IPS DF 6.9 (cell line): ENCODE results near the gene ABCA8.

Experiments
- DNase-seq: peaks from one replicate; pipeline ENCODE4 v3.0.0-alpha.2; 2013; ENCODE audit warnings: low read depth, low spot score
- H3K27ac ChIP-seq: one replicate; pipeline ENCODE4 v1.5.1; 2013; ENCODE audit warnings: low read length, control low read depth
- H3K27me3 ChIP-seq: 2 replicates; pipeline ENCODE4 v1.6.1; 2013; ENCODE audit warnings: mild to moderate bottlenecking, low read length; ENCODE audit not compliant: control insufficient read depth, insufficient read depth
- H3K36me3 ChIP-seq: 2 replicates; pipeline ENCODE4 v1.6.1; 2013; ENCODE audit warnings: low read length; ENCODE audit not compliant: control insufficient read depth, insufficient read depth
- H3K4me1 ChIP-seq: 2 replicates; pipeline ENCODE4 v1.6.1; 2013; ENCODE audit warnings: low read length; ENCODE audit not compliant: control insufficient read depth, insufficient read depth
- H3K4me3 ChIP-seq: 2 replicates; pipeline ENCODE4 v1.5.1; 2013; ENCODE audit warnings: mild to moderate bottlenecking, low read length
- H3K9me3 ChIP-seq: 2 replicates; pipeline ENCODE4 v1.6.1; 2013; ENCODE audit warnings: low read length, inconsistent platforms; ENCODE audit not compliant: control insufficient read depth, insufficient read depth
- WGBS: extraction: QIAGEN DNeasy Blood & Tissue Kit; methylation state at CpG from one replicate; pipeline ENCODE4 v1.1.7; 2013; ENCODE audit warnings: mixed read lengths, missing lambda C conversion rate; ENCODE audit not compliant: insufficient read length, insufficient coverage; 5-methylcytosine and 5-hydroxymethylcytosine counted together

Gene ABCA8

GRCh38 chr17:68942389-68942788 lies 12.8 kb downstream of the ABCA8 start:
- no CpG with 5 or more reads among the region's 3 CpGs for WGBS
- DNase-seq: no peak

GRCh38 chr17:68941761-68942160 lies 13.4 kb downstream of the ABCA8 start:
- DNase-seq: no peak
- H3K9me3 ChIP-seq: no peaks in the 10 kb centered on the region
- no peaks in the 10 kb centered on the region for H3K4me1 ChIP-seq
- WGBS: no CpG with 5 or more reads among the region's 6 CpGs
- H3K27ac ChIP-seq: no peak overlapping the region
- H3K36me3 ChIP-seq: no peaks in the 10 kb centered on the region
- H3K4me3 ChIP-seq: no peak overlapping the region
- no peaks in the 10 kb centered on the region for H3K27me3 ChIP-seq

More at GRCh38 chr17:68942389-68942788, 12.8 kb downstream of the ABCA8 start:
- H3K36me3 ChIP-seq: no peaks in the 10 kb centered on the region
- no peaks in the 10 kb centered on the region for H3K27me3 ChIP-seq
- H3K4me3 ChIP-seq: no peak overlapping the region
- H3K4me1 ChIP-seq: no peaks in the 10 kb centered on the region
- H3K27ac ChIP-seq: no peak overlapping the region
- no peaks in the 10 kb centered on the region for H3K9me3 ChIP-seq

- no peaks in the 10 kb centered on the region for H3K36me3 ChIP-seq
- H3K4me3 ChIP-seq: no peak overlapping the region
- H3K4me1 ChIP-seq: no peaks in the 10 kb centered on the region
- H3K27me3 ChIP-seq: no peaks in the 10 kb centered on the region
- H3K27ac ChIP-seq: no peak overlapping the region
- H3K9me3 ChIP-seq: no peaks in the 10 kb centered on the region
- WGBS: no CpG with 5 or more reads among the region's 3 CpGs
- DNase-seq: no peak
Measured at GRCh38 chr17:68939195-68939594, 16.0 kb downstream of the ABCA8 start.

- H3K9me3 ChIP-seq: no peaks in the 10 kb centered on the region
- WGBS: no CpG with 5 or more reads among the region's 8 CpGs
- no peaks in the 10 kb centered on the region for H3K36me3 ChIP-seq
- no peaks in the 10 kb centered on the region for H3K4me1 ChIP-seq
- H3K27me3 ChIP-seq: no peaks in the 10 kb centered on the region
- no peak for DNase-seq
- no peak overlapping the region for H3K4me3 ChIP-seq
- H3K27ac ChIP-seq: no peak overlapping the region
Measured at GRCh38 chr17:68937890-68938514, 17.2 kb downstream of the ABCA8 start.

GRCh38 chr17:68927516-68927915 lies 27.7 kb downstream of the ABCA8 start:
- no CpG with 5 or more reads among the region's 4 CpGs for WGBS
- Histone ChIP-seq H3K36me3 (no peaks in the 10 kb centered on the region), H3K9me3 (no peaks in the 10 kb centered on the region), H3K4me1 (0 out of 2 replicates have a peak, but pooled peaks cover 4% of the 10 kb centered on the region), H3K4me3 (no peak overlapping the region), H3K27ac (no peak overlapping the region), H3K27me3 (no peaks in the 10 kb centered on the region)
- no peak for DNase-seq

- Histone ChIP-seq H3K9me3 (no peaks in the 10 kb centered on the region), H3K4me1 (0 out of 2 replicates have a peak, but pooled peaks cover 4% of the 10 kb centered on the region), H3K27ac (no peak overlapping the region), H3K27me3 (no peaks in the 10 kb centered on the region), H3K36me3 (no peaks in the 10 kb centered on the region), H3K4me3 (no peak overlapping the region)
- DNase-seq: no peak
- no CpG with 5 or more reads among the region's 9 CpGs for WGBS
Measured at GRCh38 chr17:68924793-68925720, 30.1 kb downstream of the ABCA8 start.

GRCh38 chr17:68910789-68911431 lies 44.3 kb downstream of the ABCA8 start:
- DNase-seq: no peak
- WGBS: no CpG with 5 or more reads among the region's 2 CpGs
- Histone ChIP-seq H3K4me3 (no peak overlapping the region), H3K36me3 (no peaks in the 10 kb centered on the region), H3K4me1 (no peaks in the 10 kb centered on the region; the same call in 1 of the 2 replicates), H3K27ac (no peak overlapping the region), H3K27me3 (no peaks in the 10 kb centered on the region), H3K9me3 (no peaks in the 10 kb centered on the region)

- Histone ChIP-seq H3K4me3 (no peak overlapping the region), H3K36me3 (no peaks in the 10 kb centered on the region), H3K9me3 (no peaks in the 10 kb centered on the region), H3K27ac (no peak overlapping the region), H3K4me1 (no peaks in the 10 kb centered on the region; the same call in 1 of the 2 replicates), H3K27me3 (no peaks in the 10 kb centered on the region)
- no CpG with 5 or more reads among the region's 5 CpGs for WGBS
- no peak for DNase-seq
Measured at GRCh38 chr17:68910251-68910705, 44.9 kb downstream of the ABCA8 start.

- H3K9me3 ChIP-seq: no peaks in the 10 kb centered on the region
- no peaks in the 10 kb centered on the region; the same call in 1 of the 2 replicates for H3K4me1 ChIP-seq
- no CpG with 5 or more reads among the region's 1 CpG for WGBS
- no peak overlapping the region for H3K4me3 ChIP-seq
- H3K36me3 ChIP-seq: no peaks in the 10 kb centered on the region
- DNase-seq: no peak
- H3K27ac ChIP-seq: no peak overlapping the region
- H3K27me3 ChIP-seq: no peaks in the 10 kb centered on the region
Measured at GRCh38 chr17:68909066-68909465, 46.1 kb downstream of the ABCA8 start.

- no peak overlapping the region for H3K4me3 ChIP-seq
- no peaks in the 10 kb centered on the region for H3K36me3 ChIP-seq
- DNase-seq: no peak
- H3K27me3 ChIP-seq: no peaks in the 10 kb centered on the region
- no peaks in the 10 kb centered on the region; the same call in 1 of the 2 replicates for H3K4me1 ChIP-seq
- H3K27ac ChIP-seq: no peak overlapping the region
- WGBS: no CpG with 5 or more reads among the region's 2 CpGs
- H3K9me3 ChIP-seq: no peaks in the 10 kb centered on the region
Measured at GRCh38 chr17:68908045-68908444, 47.1 kb downstream of the ABCA8 start.
